RPMI8226 (cell line): ENCODE data around the gene LENG1.
A peak's percentile ranks its signal among the peaks of the same experiment; 100 is the strongest.
"Not testable (repeated sequence)": the region's sequence is repeated elsewhere in the genome, so short reads cannot be mapped to it uniquely, and the experiment has no call there.

ENCODE experiments used
- DNase-seq: peaks from one replicate; pipeline ENCODE4 v3.0.0-alpha.2; 2015

The LENG1 gene

DNA sequence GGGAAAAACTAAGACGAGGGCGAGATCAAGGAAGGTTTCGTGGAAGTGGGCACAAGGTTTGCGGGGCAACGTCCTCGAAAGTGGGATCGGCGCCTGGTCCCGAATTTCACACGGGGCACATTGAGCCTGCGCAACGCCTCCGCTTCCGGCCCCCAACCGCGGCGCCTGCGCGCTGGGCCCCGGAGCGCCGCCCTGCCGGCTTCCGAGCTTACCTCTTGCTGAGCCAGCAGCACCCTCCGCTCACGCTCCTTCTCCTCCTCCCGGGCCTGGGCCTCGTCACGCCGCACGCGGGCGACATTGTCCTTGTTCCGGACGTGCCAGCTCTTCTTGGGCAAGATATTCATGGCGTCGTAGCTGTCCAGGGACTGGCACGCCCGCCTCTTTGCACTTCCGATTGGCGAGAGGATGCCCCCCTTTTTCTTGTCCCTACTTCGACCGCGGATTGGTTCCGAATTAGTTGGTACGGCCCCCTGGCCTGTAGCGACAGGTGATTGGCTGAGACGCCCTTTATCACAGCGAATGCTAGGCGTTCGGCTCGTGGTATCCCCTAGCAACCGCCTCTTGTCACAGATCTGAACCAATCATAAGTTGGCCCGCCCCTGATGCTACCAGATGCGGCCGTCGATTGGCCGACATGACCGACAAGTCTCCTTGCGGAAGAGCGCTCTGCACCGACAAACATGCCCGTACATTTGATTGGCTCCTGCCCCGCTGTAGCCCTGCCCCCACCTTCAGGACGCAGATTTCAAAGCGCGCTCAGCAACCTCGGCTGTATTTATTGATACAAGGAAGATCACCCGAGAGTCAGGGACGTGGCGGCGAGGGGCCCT is at the start of gene LENG1:
Gene LENG1 (minus strand): TSS at position 370 of the 830 bp plus-strand sequence. CDS start 26 bp downstream, at position 344.
- peak; percentile 100 for DNase-seq

DNA sequence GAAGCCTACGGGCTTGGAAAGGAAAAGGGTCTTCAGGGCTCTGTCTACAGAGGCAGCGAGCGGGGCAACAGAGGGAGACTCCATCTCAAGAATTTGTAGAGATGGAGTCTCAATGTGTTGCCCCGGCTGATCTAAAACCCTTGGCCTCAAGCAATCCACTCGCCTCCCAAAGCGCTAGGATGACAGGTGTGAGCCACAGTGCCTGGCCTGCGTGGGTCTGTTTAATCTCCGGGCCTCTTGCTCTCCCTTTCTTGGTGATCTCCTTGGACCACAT is 49.2 kb upstream of the LENG1 start:
- DNase-seq = no peak

DNA sequence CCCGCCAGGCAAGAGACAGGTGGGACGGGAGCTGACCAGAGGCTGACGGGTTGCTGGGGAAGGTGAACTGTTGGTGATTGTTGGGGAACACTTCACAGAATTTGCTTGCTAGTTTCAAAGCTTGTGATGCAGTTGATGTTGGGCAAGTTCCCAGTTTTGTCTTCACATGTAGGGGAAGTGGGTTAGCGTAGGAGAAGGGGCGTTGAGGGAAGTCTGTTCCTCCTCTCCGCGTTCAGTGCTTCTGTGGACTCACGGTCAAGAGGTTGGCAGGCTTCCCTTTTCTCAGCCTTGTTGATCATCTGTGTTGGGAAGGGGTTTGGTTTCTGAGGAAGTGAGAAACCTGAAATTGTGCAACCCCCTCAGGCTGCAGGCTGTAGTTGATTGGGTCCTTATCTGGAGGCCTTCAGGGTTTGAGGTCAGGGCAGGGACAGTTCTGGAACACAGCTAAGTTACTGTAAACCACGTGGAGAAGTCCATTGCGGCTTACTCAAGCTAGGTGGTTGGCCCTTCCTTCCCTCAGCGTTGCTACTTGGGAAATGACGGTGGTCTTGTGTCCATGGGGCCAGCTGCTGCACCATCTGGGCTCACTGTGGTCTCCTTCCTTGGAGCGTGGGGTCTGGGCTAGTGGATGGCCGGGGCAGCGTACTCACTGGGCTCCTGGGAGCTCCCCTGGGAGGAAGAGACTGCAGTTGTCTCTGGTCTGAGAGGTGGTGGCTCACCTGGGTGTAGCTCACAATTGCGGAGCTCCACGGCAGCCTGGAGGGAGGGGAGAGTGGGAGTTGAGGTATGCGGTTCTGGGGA is 48.7 kb upstream of the LENG1 start:
- DNase-seq = peak; percentile 96

DNA sequence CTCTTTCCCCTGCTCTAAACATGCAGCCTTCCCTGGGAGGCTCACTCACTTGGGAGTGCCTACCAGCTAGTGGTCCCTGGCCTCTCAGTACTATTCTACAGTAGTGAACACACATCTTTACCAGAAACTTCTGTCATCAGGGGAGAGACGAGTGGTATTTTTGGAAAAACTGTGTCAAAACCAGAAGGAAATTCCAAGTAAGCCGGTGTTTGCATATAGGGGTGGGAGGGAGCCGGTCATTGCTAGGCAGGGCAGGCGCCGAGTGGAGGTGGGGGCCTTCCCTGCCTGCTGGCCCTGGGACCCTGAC is 48.1 kb upstream of the LENG1 start:
- DNase-seq = no peak

DNA sequence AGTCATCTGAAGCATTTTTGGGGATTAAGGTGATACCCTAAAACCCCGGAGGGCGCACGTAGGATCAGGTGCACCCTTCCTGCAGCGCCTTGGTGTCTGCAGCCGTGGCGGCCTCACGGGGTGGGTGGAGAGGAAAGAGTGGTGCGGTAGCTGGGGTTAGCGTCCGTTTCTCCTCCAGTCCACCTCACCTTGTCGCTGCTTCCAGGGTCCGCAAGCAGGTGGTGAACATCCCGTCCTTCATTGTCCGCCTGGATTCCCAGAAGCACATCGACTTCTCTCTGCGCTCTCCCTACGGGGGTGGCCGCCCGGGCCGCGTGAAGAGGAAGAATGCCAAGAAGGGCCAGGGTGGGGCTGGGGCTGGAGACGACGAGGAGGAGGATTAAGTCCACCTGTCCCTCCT is 47.7 kb upstream of the LENG1 start:
- DNase-seq = not testable (repeated sequence)

DNA sequence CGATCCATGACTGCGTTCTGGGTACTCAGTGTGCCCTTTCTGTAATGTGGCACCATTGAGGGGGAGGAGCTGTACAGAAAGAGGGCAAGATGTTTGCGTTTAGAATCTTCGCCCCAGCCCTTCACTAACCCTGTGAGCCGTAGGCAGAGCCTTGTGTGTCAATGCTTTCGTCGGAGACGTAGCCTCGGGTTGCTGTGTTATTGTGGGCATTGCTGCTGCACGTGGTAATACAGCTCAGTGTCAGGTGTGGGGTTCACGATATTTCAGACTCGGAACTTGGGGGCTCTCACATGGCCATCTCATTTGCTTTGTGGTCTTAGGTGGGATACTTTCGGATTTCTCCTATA is 47.3 kb upstream of the LENG1 start:
- no peak for DNase-seq

DNA sequence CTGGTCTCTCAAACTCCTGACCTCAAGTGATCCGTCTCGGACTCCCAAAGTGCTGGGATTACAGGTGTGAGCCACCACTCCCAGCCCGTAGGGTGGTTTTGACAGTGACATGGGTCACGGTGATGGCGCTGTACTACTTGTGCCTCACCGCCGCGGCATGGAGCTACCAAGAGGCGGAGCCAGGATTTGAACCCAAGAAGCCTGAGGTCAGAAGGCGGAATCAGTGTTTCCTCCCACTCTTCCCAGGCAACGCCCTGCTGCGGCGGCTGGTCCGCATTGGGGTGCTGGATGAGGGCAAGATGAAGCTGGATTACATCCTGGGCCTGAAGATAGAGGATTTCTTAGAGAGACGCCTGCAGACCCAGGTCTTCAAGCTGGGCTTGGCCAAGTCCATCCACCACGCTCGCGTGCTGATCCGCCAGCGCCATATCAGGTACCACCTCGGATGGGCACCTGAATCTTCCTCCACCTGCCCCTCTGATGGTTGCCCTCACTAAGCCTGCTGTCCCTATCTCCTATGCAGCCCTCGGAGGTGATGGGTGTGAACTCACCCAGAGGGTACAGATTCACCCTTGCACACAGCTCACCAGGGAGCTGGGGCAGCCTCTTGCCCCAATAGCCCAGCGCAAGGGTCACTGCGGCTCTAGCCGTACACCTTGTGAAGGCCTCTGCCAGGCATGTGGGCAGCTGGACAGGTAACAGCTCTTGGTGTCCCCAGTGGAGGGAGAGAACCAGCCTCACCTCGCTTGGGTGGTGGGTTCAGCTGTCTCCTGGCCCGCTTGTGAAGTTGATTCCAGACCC is 46.7 kb upstream of the LENG1 start:
- no peak for DNase-seq

DNA sequence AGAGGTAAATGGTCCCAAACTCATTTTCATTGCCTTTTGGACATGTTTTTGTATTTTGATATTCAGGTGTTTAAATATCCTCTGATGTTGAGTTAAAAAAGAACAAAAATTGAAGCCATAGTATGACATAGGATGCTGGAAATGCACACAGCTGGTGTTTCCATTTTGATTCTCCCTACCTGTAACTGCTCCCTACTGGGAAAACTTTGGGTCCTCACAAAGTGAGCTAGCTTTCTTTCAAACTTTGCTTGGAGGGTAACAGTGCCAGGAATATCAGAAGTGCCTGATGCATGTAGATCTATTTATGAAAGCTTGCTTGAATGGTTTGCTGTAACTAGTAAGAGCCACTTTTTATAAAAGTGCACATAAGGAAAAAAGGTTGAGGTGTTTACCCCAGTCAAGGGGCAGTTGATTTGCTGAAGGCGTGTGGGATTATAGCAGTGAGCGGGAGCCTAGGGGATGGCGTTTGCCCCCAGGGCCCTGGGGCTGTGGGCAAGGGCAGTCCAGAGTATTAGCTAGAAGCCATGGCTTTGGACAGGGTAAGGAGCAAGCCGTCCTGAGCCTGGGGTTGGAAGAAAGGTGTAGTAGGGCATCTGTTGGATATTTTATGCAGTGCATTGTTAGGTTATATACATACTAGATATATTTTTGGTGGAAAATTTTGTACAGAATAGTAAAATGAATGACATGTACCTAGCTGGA is 45.4 kb upstream of the LENG1 start:
- no peak for DNase-seq

DNA sequence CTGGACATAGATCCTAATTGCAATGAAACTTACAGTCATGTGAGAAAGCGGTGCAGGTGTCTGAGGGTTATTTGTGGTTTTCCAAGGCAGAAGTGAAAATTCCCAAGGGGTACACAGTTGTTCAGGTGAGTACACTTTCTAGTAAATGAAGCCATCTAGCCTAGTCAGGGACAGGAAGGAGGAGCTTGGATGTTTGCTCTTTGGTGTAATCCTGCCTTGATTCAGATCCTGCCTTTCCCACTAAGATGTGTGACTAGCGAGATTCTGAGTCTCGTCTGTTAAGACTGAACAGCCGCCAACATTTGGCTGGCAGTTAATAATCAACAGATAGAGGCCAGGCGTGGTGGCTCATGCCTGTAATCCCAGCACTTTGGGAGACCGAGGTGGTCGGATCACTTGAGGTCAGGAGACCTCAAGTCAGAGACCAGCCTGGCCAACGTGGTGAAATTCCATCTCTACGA is 43.7 kb upstream of the LENG1 start:
- DNase-seq = no peak

DNA sequence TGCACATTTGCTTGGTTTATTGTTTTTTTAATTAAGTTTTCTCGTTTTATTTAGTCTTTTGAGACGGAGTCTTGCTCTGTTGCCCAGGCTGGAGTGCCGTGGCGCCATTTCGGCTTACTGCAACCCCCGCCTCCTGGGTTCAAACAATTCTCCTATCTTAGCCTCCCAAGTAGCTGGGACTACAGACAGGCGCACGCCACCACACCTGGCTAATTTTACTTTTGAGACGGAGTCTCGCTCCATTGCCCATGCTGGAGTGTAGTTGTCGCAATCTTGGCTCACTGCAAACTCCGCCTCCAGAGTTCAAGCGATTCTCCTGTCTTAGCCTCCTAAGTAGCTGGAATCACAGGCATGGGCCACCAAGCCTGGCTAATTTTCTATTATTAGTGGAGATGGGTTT is 42.5 kb upstream of the LENG1 start:
- no peak for DNase-seq

DNA sequence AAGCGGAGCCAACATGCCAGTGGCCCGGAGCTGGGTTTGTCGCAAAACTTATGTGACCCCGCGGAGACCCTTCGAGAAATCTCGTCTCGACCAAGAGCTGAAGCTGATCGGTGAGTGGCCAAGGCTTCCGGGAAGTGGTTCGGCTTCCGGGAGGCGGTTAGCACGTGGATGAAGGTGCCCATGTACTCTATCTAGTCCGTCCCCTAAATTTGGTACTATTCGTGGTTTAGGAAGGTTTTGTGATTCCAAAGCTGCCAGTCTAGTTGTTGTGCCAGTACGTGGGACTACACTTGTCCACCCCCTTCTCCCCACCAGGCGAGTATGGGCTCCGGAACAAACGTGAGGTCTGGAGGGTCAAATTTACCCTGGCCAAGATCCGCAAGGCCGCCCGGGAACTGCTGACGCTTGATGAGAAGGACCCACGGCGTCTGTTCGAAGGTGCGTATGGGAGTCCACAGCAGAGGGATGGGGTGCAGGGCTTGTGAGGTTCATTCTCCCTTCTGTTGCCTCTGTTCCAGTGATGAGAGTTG is 41.7 kb upstream of the LENG1 start:
- no peak for DNase-seq

DNA sequence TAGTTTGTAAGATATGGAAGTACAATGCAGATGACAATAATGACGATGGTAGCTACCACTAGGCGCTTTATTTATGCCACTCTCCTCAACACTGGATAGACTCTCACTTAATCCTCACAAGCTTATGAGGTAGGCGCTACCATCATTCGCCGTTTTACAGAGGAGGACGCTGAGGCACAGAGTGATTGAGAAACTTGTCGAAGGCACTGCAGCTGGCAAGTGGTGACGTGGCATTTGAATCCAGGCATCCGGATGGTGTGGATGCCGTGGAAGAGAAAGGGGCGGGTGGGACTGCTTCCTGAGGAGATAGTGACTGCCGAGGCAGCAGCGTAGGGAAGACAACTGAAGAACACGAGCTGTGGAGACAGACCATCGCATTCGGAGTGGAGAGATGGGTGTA is 39.9 kb upstream of the LENG1 start:
- DNase-seq = no peak

DNA sequence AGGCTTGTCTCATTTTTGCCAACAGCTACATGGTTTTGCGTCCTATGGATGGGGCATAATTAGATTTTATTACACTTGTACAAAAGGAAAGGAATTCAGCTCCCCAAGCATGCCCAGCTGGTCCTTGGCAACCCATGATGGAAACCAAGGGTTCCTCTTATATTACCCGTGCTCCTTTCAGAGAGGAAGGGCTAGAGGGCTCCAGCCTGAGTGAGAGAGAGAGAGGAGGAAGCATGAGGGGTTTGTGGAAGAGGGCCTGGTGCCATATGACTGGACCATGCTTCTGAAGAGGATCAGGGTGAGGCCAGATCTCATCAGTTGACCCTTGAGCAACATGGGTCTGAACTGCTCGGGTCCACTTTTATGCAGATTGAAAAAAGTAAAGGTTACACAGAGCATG is 37.6 kb upstream of the LENG1 start:
- no peak for DNase-seq

DNA sequence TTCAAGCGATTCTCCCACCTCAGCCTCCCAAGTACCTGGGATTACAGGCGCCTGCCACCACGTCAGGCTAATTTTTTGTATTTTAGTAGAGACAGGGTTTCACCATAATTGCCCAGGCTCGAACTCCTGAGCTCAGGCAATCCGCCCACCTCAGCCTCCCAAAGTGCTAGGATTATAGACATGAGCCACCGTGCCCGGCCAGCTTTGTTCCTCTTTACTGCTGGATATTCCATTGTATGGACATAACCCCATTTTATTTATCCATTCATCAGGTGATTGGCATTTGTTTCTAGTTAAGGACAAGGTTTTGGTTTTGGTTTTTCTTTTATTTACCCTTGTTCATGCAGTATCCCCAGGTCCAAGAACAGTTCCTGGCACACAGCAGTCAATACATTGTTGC is 37.0 kb upstream of the LENG1 start:
- DNase-seq = no peak

DNA sequence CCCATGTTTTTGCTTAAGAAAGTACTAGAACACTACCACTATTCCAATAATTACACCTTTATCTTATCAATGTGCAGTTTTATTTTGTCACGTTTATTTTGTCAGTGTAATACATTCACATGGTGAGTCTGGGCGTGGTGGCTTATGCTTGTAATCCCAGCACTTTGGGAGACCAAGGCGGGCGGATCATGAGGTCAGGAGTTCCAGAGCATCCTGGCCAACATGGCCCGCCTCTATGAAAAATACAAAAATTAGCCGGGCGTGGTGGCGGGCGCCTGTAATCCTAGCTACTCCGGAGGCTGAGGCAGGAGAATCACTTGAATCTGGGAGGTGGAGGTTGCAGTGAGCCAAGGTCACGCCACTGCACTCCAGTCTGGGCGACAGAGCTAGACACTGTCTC is 34.9 kb upstream of the LENG1 start:
- DNase-seq = not testable (repeated sequence)

DNA sequence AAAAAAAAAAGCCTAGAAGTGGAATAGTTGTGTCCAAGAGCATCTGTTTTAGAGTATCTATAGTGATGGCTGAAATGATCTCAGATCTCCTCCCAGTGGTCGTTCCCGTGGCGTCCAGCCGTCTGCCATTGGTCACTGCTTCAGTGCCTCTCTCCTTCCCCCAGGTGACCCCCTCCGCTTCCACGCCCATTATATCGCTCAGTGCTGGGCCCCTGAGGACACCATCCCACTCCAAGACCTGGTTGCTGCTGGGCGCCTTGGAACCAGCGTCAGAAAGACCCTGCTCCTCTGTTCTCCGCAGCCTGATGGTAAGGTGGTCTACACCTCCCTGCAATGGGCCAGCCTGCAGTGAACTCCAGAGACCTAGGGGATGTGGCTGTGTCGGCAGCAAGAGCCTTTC is 33.5 kb upstream of the LENG1 start:
- no peak for DNase-seq

DNA sequence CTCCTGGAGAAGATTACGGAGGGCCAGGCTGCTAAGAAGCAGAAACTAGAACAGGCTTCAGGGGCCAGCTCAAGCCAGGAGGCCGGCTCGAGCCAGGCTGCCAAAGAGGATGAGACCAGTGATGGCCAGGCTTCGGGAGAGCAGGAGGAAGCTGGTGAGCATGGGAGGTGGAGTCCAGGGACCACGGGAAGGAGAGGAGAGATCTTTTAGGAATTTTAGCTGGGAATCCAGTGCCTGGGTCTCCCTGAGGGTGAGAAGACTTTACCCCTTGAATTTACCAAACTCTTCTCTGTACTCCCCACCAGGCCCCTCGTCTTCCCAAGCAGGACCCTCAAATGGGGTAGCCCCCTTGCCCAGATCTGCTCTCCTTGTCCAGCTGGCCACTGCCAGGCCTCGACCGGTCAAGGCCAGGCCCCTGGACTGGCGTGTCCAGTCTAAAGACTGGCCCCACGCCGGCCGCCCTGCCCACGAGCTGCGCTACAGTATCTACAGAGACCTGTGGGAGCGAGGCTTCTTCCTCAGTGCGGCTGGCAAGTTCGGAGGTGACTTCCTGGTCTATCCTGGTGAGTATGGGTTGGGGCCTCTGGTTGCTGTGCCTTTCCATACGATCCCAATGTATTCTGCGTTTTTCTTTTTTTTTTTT is 32.4 kb upstream of the LENG1 start:
- DNase-seq = no peak

DNA sequence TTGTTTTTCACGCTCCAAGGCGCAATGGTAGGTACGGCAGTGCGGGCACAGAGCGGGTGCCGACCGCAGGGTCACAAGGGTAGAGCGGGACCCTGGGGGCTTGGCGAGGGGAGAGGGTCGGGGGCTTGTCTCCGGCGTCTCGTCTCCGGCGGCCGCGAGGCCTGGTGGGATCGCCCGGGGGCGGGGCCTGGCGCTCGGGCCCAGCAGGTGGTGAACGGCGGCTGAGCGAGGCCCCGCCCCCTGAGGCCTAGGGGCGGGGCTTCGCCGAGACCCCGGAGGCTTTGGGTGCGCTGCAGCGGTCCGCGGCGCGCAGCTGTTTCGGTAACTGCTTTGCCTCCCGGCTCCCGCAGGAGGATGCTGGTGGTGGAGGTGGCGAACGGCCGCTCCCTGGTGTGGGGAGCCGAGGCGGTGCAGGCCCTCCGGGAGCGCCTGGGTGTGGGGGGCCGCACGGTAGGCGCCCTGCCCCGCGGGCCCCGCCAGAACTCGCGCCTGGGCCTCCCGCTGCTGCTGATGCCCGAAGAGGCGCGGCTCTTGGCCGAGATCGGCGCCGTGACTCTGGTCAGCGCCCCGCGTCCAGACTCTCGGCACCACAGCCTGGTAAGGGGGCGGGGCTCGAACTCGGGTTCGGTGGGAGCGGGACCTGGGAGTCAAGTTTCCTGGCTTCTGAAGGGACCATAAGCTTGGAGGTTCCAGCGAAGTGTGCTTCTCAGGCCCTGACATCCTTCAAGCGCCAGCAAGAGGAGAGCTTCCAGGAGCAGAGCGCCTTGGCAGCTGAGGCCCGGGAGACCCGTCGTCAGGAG is 31.7 kb upstream of the LENG1 start, which contains the start of gene TSEN34:
Gene TSEN34 (plus strand): TSS at position 298 of the 800 bp plus-strand sequence. CDS start 57 bp downstream, at position 355.
- DNase-seq = peak; percentile 94

DNA sequence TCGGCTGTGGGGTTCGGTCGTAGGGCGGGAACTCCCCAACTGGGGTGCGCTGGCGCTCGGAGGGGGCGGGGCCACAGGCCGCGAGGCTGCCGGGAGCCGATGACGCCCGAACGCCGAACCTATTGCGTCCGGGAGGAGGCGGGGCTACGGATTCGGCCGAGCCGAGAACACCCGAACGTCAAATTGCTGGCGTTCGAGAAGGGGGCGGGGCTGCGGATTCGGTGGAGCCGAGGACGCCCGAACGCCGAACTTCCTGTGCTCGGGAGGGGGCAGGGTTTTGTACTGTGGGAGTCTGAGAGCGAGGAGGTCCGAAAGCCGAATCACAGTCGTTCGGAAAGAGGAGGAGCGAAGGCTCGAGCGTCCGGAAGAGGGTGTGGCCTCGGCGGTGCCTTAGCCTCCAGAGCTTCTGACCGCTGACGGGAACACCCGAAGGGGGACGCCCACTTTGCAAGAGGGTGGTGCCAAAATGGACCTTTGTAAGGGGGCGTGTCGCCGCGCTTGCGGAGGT is 31.0 kb upstream of the LENG1 start:
- peak; percentile 99 for DNase-seq

DNA sequence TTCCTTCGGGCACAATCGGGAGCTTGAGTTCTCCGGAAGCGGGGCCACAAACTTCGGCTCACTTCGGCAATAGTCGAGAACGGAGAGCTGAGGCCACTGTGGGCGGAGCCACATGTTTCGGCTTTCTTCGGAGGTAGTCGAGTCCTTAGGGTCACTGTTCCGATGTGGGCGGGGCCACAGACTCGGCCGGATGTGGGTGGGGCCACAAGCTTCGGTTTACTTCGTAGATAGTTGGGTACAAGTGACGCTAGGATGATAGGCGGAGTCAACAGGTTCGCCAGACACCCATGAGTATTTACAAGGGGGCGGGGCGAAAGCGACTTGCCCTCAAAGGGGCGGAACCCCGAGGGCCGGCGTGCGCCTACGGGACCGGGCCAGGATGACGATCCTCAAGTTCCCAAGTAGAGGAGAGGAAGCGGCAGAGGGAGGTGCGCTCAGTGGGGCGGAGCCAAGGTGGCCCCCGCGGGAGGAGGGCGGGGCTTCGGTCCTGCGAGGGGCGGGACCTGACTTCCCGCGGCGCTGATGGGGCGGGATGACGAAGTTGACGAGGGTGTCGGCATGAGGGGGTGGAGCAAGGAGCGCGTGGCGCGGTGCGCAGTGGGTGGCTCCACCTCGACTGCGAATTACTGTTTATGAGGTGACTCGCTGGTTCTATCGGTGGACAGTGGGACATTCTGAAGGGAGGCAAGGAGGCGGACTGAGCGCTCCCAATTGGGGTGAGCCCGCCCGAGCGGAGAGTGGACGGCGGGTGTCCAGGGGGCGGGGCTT is 30.4 kb upstream of the LENG1 start:
- DNase-seq = peak; percentile 100
